Neuronal stem cell (in vitro differentiated cells): ENCODE data around the gene CASD1.

ENCODE experiments used
- DNase-seq: peaks from one replicate; pipeline ENCODE4 v3.0.0-alpha.2; 2013; ENCODE audit warnings: low spot score
- H2AFZ ChIP-seq: one replicate; pipeline ENCODE4 v1.6.1; 2013; ENCODE audit warnings: mild to moderate bottlenecking, low read length, inconsistent platforms
- H2AK5ac ChIP-seq: 2 replicates; pipeline ENCODE4 v1.6.1; 2013; ENCODE audit warnings: low read depth, mild to moderate bottlenecking, inconsistent platforms, low read length, moderate library complexity, mixed read lengths
- H2BK120ac ChIP-seq: 2 replicates; pipeline ENCODE4 v1.6.1; 2013; ENCODE audit warnings: low read depth, mild to moderate bottlenecking, inconsistent platforms, low read length, moderate library complexity, mixed read lengths
- H2BK12ac ChIP-seq: one replicate; pipeline ENCODE4 v1.6.1; 2013; ENCODE audit warnings: low read length, inconsistent platforms
- H2BK15ac ChIP-seq: 2 replicates; pipeline ENCODE4 v1.6.1; 2013; ENCODE audit warnings: mild to moderate bottlenecking, low read length, inconsistent platforms, mixed read lengths
- H2BK5ac ChIP-seq: one replicate; pipeline ENCODE4 v1.6.1; 2013; ENCODE audit warnings: inconsistent platforms, mild to moderate bottlenecking, low read length, moderate library complexity
- H3K14ac ChIP-seq: one replicate; pipeline ENCODE4 v1.6.1; 2013; ENCODE audit warnings: low read length, inconsistent platforms
- H3K18ac ChIP-seq: 2 replicates; pipeline ENCODE4 v1.6.1; 2013; ENCODE audit warnings: low read length, inconsistent platforms
- H3K23ac ChIP-seq: 2 replicates; pipeline ENCODE4 v1.6.1; 2013; ENCODE audit warnings: low read depth, mild to moderate bottlenecking, mixed read lengths, low read length, inconsistent platforms; ENCODE audit not compliant: poor library complexity
- H3K27ac ChIP-seq: replicated peaks from 3 replicates; pipeline ENCODE4 v1.5.1; 2013; ENCODE audit warnings: low read length, inconsistent platforms
- H3K27me3 ChIP-seq, 3 experiments: 2 replicates each; pipeline ENCODE4 v1.6.1; 2013; ENCODE audit warnings: low read length in 3 of 3, mild to moderate bottlenecking in 2 of 3, inconsistent platforms in 1 of 3, low read depth in 1 of 3, mixed read lengths in 1 of 3, moderate library complexity in 1 of 3; ENCODE audit not compliant: control insufficient read depth in 3 of 3, insufficient read depth in 3 of 3
- H3K36me3 ChIP-seq, 2 donors: replicated peaks in 1 of 2; 2 replicates each; pipeline ENCODE4 v1.6.1; 2013; ENCODE audit warnings: low read length in 2 of 2; ENCODE audit not compliant: control insufficient read depth in 2 of 2, insufficient read depth in 2 of 2
- H3K4ac ChIP-seq: 2 replicates; pipeline ENCODE4 v1.6.1; 2013; ENCODE audit warnings: inconsistent platforms, mild to moderate bottlenecking, low read length, moderate library complexity
- H3K4me1 ChIP-seq, 2 donors: 1 replicate in 1 of 2; 2 replicates in 1 of 2; pipeline ENCODE4 v1.6.1; 2013; ENCODE audit warnings: low read length in 2 of 2, low read depth in 1 of 2; ENCODE audit not compliant: control insufficient read depth in 2 of 2, insufficient read depth in 1 of 2
- H3K4me2 ChIP-seq: one replicate; pipeline ENCODE4 v1.6.1; 2013; ENCODE audit warnings: mild to moderate bottlenecking, low read length, inconsistent platforms; ENCODE audit not compliant: insufficient read depth, poor library complexity, severe bottlenecking
- H3K4me3 ChIP-seq, 2 donors: 2 replicates each; pipeline ENCODE4 v1.5.1; 2013; ENCODE audit warnings: low read length in 2 of 2, mild to moderate bottlenecking in 2 of 2, inconsistent platforms in 1 of 2, moderate library complexity in 1 of 2
- H3K79me1 ChIP-seq: one replicate; pipeline ENCODE4 v1.6.1; 2013; ENCODE audit warnings: low read depth, mild to moderate bottlenecking, inconsistent platforms, low read length, moderate library complexity
- H3K9ac ChIP-seq: one replicate; pipeline ENCODE4 v1.6.1; 2013; ENCODE audit warnings: mild to moderate bottlenecking, low read depth, low read length, inconsistent platforms; ENCODE audit not compliant: poor library complexity
- H3K9me3 ChIP-seq, 2 donors: replicated peaks in 1 of 2; 2 replicates each; pipeline versions ENCODE3 to v1.6.1; 2013; ENCODE audit warnings: low read length in 2 of 2, mild to moderate bottlenecking in 2 of 2, inconsistent platforms in 1 of 2, low read depth in 1 of 2, mixed read lengths in 1 of 2, moderate library complexity in 1 of 2; ENCODE audit not compliant: control insufficient read depth in 2 of 2, insufficient read depth in 1 of 2
- H4K8ac ChIP-seq: one replicate; pipeline ENCODE4 v1.6.1; 2013; ENCODE audit warnings: low read depth, mild to moderate bottlenecking, inconsistent platforms, low read length, moderate library complexity
- H4K91ac ChIP-seq: one replicate; pipeline ENCODE4 v1.6.1; 2013; ENCODE audit warnings: low read length, low read depth, mild to moderate bottlenecking, inconsistent platforms; ENCODE audit not compliant: poor library complexity
- WGBS, 2 donors: extraction: QIAGEN DNeasy Blood & Tissue Kit; methylation state at CpG; one replicate each; pipeline ENCODE4 v1.1.7; 2013; ENCODE audit warnings: missing lambda C conversion rate in 2 of 2, mixed read lengths in 1 of 2; ENCODE audit not compliant: insufficient read length in 2 of 2, insufficient replicate concordance in 1 of 2; ENCODE audit errors: extremely low coverage in 2 of 2; 5-methylcytosine and 5-hydroxymethylcytosine counted together

Gene CASD1

GRCh38 chr7:94559972-94560371 lies 50.4 kb downstream of the CASD1 start:
- H4K8ac ChIP-seq: no peak overlapping the region
- H3K9ac ChIP-seq: no peak overlapping the region
- no peak overlapping the region for H3K27ac ChIP-seq
- no peaks in the 10 kb centered on the region for H3K4me1 ChIP-seq
- WGBS, 2 donors: no CpG with 5 or more reads among the region's 1 CpG
- H2BK12ac ChIP-seq: no peak overlapping the region
- H3K23ac ChIP-seq: no peak overlapping the region
- H3K4me3 ChIP-seq: no peak overlapping the region
- no peak overlapping the region for H2AFZ ChIP-seq
- H3K27me3 ChIP-seq: no peaks in the 10 kb centered on the region
- DNase-seq: no peak
- H3K36me3 ChIP-seq: peaks cover 0 to 53% of the 10 kb centered on the region in 2 donors
- no peak overlapping the region for H3K18ac ChIP-seq
- no peak overlapping the region for H3K14ac ChIP-seq
- no peak overlapping the region for H2BK120ac ChIP-seq
- H2BK5ac ChIP-seq: no peak overlapping the region
- H2BK15ac ChIP-seq: no peak overlapping the region
- H3K4ac ChIP-seq: no peak overlapping the region
- no peaks in the 10 kb centered on the region for H3K79me1 ChIP-seq
- no peak overlapping the region for H3K4me2 ChIP-seq
- H2AK5ac ChIP-seq: no peak overlapping the region
- H3K9me3 ChIP-seq: no peaks in the 10 kb centered on the region
- no peak overlapping the region for H4K91ac ChIP-seq

- Histone ChIP-seq H2BK15ac (no peak overlapping the region), H3K4me3 (no peak overlapping the region), H3K9ac (no peak overlapping the region), H4K91ac (no peak overlapping the region), H3K27ac (no peak overlapping the region), H3K27me3 (no peaks in the 10 kb centered on the region), H3K36me3 (peaks cover 0 to 33% of the 10 kb centered on the region in 2 donors), H3K23ac (no peak overlapping the region), H3K4ac (no peak overlapping the region), H3K4me1 (no peaks in the 10 kb centered on the region), H3K4me2 (no peak overlapping the region), H2BK120ac (no peak overlapping the region), H2BK12ac (no peak overlapping the region), H2AK5ac (no peak overlapping the region), H3K79me1 (no peaks in the 10 kb centered on the region), H3K18ac (no peak overlapping the region), H3K9me3 (no peaks in the 10 kb centered on the region), H4K8ac (no peak overlapping the region), H2BK5ac (no peak overlapping the region), H2AFZ (no peak overlapping the region), H3K14ac (no peak overlapping the region)
- no CpG with 5 or more reads among the region's 2 CpGs for WGBS, 2 donors
- no peak for DNase-seq
Measured at GRCh38 chr7:94561841-94562514, 52.4 kb downstream of the CASD1 start.

GRCh38 chr7:94562525-94562924 lies 52.9 kb downstream of the CASD1 start:
- H3K27me3 ChIP-seq: no peaks in the 10 kb centered on the region
- H3K18ac ChIP-seq: no peak overlapping the region
- H3K9ac ChIP-seq: no peak overlapping the region
- no peak overlapping the region for H2AK5ac ChIP-seq
- H3K27ac ChIP-seq: no peak overlapping the region
- no peak overlapping the region for H3K4me2 ChIP-seq
- no peak overlapping the region for H2BK12ac ChIP-seq
- H3K23ac ChIP-seq: no peak overlapping the region
- no peaks in the 10 kb centered on the region for H3K4me1 ChIP-seq
- no peak overlapping the region for H2BK5ac ChIP-seq
- no peak overlapping the region for H2BK120ac ChIP-seq
- no peak overlapping the region for H2AFZ ChIP-seq
- H2BK15ac ChIP-seq: no peak overlapping the region
- H3K14ac ChIP-seq: no peak overlapping the region
- no peak for DNase-seq
- peaks cover 0 to 27% of the 10 kb centered on the region in 2 donors for H3K36me3 ChIP-seq
- H3K9me3 ChIP-seq: no peaks in the 10 kb centered on the region
- H3K79me1 ChIP-seq: no peaks in the 10 kb centered on the region
- no peak overlapping the region for H3K4ac ChIP-seq
- no peak overlapping the region for H4K8ac ChIP-seq
- WGBS, 2 donors: no CpG with 5 or more reads among the region's 3 CpGs
- no peak overlapping the region for H4K91ac ChIP-seq
- H3K4me3 ChIP-seq: no peak overlapping the region

- H2AK5ac ChIP-seq: no peak overlapping the region
- no peak overlapping the region for H2BK15ac ChIP-seq
- H4K91ac ChIP-seq: no peak overlapping the region
- H3K4ac ChIP-seq: no peak overlapping the region
- no peaks in the 10 kb centered on the region for H3K9me3 ChIP-seq
- no peak overlapping the region for H3K23ac ChIP-seq
- WGBS, 2 donors: no CpG with 5 or more reads among the region's 4 CpGs
- H2BK5ac ChIP-seq: no peak overlapping the region
- no peak for DNase-seq
- H2AFZ ChIP-seq: no peak overlapping the region
- no peak overlapping the region for H4K8ac ChIP-seq
- H2BK12ac ChIP-seq: no peak overlapping the region
- H3K27me3 ChIP-seq: no peaks in the 10 kb centered on the region
- H3K9ac ChIP-seq: no peak overlapping the region
- H3K14ac ChIP-seq: no peak overlapping the region
- H3K4me2 ChIP-seq: no peak overlapping the region
- no peak overlapping the region for H3K27ac ChIP-seq
- no peaks in the 10 kb centered on the region for H3K4me1 ChIP-seq
- no peak overlapping the region for H2BK120ac ChIP-seq
- H3K18ac ChIP-seq: no peak overlapping the region
- no peaks in the 10 kb centered on the region for H3K79me1 ChIP-seq
- peaks cover 0 to 2% of the 10 kb centered on the region in 2 donors for H3K36me3 ChIP-seq
- H3K4me3 ChIP-seq: no peak overlapping the region
Measured at GRCh38 chr7:94565247-94565894, 55.8 kb downstream of the CASD1 start.
